Tibial nerve (tissue), 4 donors: Measurements from ENCODE around the gene LIN37. TPM values are rescaled to one million over a fixed set of nuclear protein-coding genes. Genes with fewer than 3 reads are reported as not detected.

Experiments
- DNase-seq, 2 donors: peaks; one replicate each; pipeline ENCODE4 v3.0.0-alpha.2; 2019; ENCODE audit warnings: low spot score in 2 of 2
- H3K27ac ChIP-seq, 4 donors: fragments of 200-600 bp; sonication (generic) in 3 of 4; one replicate each; pipeline ENCODE4 v1.5.1; 2017 to 2019; ENCODE audit warnings: mild to moderate bottlenecking in 1 of 4
- H3K27me3 ChIP-seq, 2 donors: fragments of 200-600 bp; sonication (generic) in 1 of 2; one replicate each; pipeline versions ENCODE4 v1.5.1 to v1.6.0; 2017 to 2019
- H3K36me3 ChIP-seq, 3 donors: fragments of 200-600 bp; sonication (generic); one replicate each; pipeline ENCODE4 v1.5.1; 2018 to 2019
- H3K4me1 ChIP-seq, 4 donors: fragments of 200-600 bp; sonication (generic) in 3 of 4; one replicate each; pipeline ENCODE4 v1.5.1; 2017 to 2019
- H3K4me3 ChIP-seq, 4 donors: fragments of 200-600 bp; sonication (generic) in 3 of 4; one replicate each; pipeline ENCODE4 v1.5.1; 2017 to 2019; ENCODE audit warnings: mild to moderate bottlenecking in 1 of 4, moderate library complexity in 1 of 4
- H3K9me3 ChIP-seq, 4 donors: fragments of 200-600 bp; sonication (generic) in 3 of 4; one replicate each; pipeline ENCODE4 v1.5.1; 2017 to 2019
- EP300 ChIP-seq, 2 donors: sonication (generic); formaldehyde crosslinking; IDR thresholded peaks; one replicate each; pipeline ENCODE4 v1.6.1; 2017; ENCODE audit warnings: antibody characterized with exemption in 2 of 2, mild to moderate bottlenecking in 1 of 2
- POLR2A ChIP-seq, 2 donors: fragments of 450-650 bp; IDR thresholded peaks; one replicate each; pipeline ENCODE4 v1.6.1; 2017; ENCODE audit warnings: antibody characterized with exemption in 2 of 2, mild to moderate bottlenecking in 2 of 2, moderate library complexity in 2 of 2
- WGBS, 2 donors: methylation state at CpG; one replicate each; pipeline ENCODE4 v1.1.5; 2018; 5-methylcytosine and 5-hydroxymethylcytosine counted together
- total RNA-seq, 4 donors: library from RNA; depleted of rRNA; stranded (reverse); fragments of >200 nt; gene quantifications; one replicate each; pipeline ENCODE4 v1.1.0, GENCODE V29; 2016
- TF ChIP-seq, protein P1 (sequence below), 5 experiments: fragments of 200-600 bp in 3 of 5; fragments of 450-650 bp in 2 of 5; sonication (generic) in 3 of 5; IDR thresholded peaks; one replicate each; pipeline ENCODE4 v1.5.1; 2016 to 2019; ENCODE audit warnings: antibody characterized with exemption in 5 of 5, mild to moderate bottlenecking in 3 of 5, moderate library complexity in 2 of 5

LIN37 gene
- total RNA-seq, 4 donors from 2014 or later: 18.1 to 32.7 (median 20.6) TPM

DNA sequence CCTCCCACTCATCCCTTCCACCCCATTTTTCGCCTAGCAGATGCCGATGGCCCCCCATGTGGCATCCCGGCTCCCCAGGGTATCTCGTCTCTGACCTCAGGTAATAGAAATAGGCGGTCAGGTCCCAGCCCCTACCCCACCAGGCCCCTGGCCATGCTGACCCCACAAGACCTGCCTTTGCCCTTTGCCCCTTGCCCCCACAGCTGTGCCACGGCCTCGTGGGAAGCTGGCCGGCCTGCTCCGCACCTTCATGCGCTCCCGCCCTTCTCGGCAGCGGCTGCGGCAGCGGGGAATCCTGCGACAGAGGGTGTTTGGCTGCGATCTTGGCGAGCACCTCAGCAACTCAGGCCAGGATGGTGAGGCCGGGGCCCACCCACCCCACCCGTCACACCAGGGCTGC, 32.3 kb downstream of the LIN37 start:
- DNase-seq: no peak
- 89 to 92% methylated on average over 20 of the region's 20 CpGs for WGBS, 2 donors
- Histone ChIP-seq H3K4me1 (peaks cover 0 to 20% (median 11%) of the 10 kb centered on the region in 4 donors), H3K4me3 (no peak overlapping the region), H3K27ac (no peak overlapping the region), H3K9me3 (no peaks in the 10 kb centered on the region), H3K36me3 (peaks cover 0 to 84% (median 0%) of the 10 kb centered on the region in 3 donors), H3K27me3 (no peaks in the 10 kb centered on the region)
- no peak for TF ChIP-seq POLR2A (IDR thresholded peaks at IDR 0.05)
- TF ChIP-seq, protein P1, sequence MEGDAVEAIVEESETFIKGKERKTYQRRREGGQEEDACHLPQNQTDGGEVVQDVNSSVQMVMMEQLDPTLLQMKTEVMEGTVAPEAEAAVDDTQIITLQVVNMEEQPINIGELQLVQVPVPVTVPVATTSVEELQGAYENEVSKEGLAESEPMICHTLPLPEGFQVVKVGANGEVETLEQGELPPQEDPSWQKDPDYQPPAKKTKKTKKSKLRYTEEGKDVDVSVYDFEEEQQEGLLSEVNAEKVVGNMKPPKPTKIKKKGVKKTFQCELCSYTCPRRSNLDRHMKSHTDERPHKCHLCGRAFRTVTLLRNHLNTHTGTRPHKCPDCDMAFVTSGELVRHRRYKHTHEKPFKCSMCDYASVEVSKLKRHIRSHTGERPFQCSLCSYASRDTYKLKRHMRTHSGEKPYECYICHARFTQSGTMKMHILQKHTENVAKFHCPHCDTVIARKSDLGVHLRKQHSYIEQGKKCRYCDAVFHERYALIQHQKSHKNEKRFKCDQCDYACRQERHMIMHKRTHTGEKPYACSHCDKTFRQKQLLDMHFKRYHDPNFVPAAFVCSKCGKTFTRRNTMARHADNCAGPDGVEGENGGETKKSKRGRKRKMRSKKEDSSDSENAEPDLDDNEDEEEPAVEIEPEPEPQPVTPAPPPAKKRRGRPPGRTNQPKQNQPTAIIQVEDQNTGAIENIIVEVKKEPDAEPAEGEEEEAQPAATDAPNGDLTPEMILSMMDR (IDR thresholded peaks at IDR 0.05): no peak
- TF ChIP-seq EP300 (IDR thresholded peaks at IDR 0.05): no peak

DNA sequence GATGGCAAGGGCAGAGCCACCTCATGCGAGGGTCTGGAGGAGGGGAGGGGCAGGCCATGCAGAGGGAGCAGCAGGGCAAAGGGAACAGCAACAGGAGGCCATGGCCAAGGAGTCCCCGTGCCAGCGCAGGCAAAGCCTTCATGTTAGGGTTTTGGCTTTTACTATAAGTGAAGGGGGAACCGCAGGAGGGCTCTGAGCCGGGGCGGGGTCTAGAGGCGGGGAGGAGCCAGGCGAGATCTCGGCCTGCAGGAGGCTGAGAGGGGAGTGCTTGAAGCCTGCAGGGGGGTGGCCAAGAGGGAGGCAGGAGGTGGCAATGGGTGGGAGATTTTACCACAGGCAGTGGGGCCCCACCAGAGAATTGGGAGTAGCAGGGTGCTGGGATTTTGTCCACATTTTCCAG, 33.3 kb downstream of the LIN37 start:
- no peak overlapping the region for H3K27ac ChIP-seq
- no peaks in the 10 kb centered on the region for H3K27me3 ChIP-seq
- TF ChIP-seq EP300 (IDR thresholded peaks at IDR 0.05) (no peak), POLR2A (IDR thresholded peaks at IDR 0.05) (no peak)
- TF ChIP-seq, protein P1 (IDR thresholded peaks at IDR 0.05): no peak
- H3K4me1 ChIP-seq: peaks cover 0 to 11% (median 2%) of the 10 kb centered on the region in 4 donors
- peaks cover 0 to 93% (median 0%) of the 10 kb centered on the region in 3 donors for H3K36me3 ChIP-seq
- no peak for DNase-seq
- no peaks in the 10 kb centered on the region for H3K9me3 ChIP-seq
- no peak overlapping the region for H3K4me3 ChIP-seq
- WGBS, 2 donors: 73 to 75% methylated on average over 9 of the region's 9 CpGs

DNA sequence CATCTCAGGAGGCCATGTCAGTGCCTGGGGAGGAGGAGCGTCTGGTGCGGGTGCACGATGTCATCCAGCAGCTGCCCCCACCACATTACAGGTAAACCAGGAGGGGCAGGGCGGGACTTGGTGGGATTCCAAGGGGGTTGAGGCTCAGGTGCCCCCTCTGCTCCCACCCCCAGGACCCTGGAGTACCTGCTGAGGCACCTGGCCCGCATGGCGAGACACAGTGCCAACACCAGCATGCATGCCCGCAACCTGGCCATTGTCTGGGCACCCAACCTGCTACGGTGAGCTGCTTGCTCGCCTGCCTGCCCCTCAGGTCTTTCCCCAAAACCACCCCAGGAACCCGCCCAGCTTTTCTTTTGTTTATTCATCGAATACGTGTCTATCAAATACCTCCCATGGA, 34.2 kb downstream of the LIN37 start:
- Histone ChIP-seq H3K36me3 (peaks cover 0 to 100% (median 0%) of the 10 kb centered on the region in 3 donors), H3K4me3 (no peak overlapping the region), H3K27ac (no peak overlapping the region), H3K4me1 (peaks cover 0 to 2% (median 0%) of the 10 kb centered on the region in 4 donors), H3K27me3 (no peaks in the 10 kb centered on the region), H3K9me3 (no peaks in the 10 kb centered on the region)
- TF ChIP-seq POLR2A (IDR thresholded peaks at IDR 0.05) (no peak), EP300 (IDR thresholded peaks at IDR 0.05) (no peak)
- TF ChIP-seq, protein P1 (IDR thresholded peaks at IDR 0.05): no peak
- WGBS, 2 donors: 91 to 97% methylated on average over 10 of the region's 12 CpGs
- DNase-seq: no peak

DNA sequence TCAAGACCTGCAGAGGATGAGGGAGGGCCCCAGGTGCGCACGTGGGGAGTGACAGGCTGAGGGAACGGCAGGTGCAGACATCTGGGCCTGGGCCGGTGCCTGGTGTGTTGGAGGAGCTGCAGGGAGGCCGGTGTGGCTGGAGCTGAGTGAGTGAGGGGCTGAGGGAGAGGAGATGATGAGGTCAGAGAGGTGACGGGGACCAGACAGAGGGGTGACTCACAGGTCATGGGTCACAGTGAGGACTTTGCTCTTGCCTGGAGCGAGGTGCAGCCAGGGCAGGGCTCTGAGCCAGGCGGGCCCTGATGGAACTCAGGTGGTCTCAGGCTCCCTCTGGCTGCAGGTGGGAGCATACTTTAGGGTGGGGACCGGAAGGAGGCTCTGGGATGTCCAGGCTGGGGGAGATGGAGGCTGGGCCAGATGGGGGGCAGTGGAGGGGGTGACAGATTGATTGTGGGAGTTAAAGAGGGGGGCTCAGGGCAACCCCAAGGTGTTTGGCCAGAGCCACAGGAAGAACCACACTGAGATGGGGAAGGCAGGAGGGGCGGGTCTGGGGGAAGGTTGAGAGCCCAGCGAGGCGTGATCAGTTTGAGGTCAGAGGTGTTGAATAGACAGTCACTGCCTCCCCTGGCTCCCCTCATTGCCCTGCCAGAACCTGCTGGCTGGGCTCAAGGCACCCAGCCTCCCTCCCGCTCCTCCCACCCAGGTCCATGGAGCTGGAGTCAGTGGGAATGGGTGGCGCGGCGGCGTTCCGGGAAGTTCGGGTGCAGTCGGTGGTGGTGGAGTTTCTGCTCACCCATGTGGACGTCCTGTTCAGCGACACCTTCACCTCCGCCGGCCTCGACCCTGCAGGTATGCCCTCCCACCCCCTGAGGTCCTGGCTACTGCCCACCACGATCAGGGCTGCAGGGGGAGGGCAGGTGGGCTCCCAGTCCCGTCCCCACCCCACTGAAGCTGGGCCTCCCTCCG, 35.4 kb downstream of the LIN37 start:
- 77 to 79% methylated on average over 20 to 25 of the region's 28 CpGs for WGBS, 2 donors

More for the DNA sequence above, 35.4 kb downstream of the LIN37 start:
- Histone ChIP-seq H3K4me3 (no peak overlapping the region), H3K9me3 (no peaks in the 10 kb centered on the region), H3K4me1 (no peaks in the 10 kb centered on the region), H3K27me3 (no peaks in the 10 kb centered on the region), H3K36me3 (peaks cover 0 to 96% (median 0%) of the 10 kb centered on the region in 3 donors), H3K27ac (no peak overlapping the region)
- TF ChIP-seq, protein P1 (IDR thresholded peaks at IDR 0.05): no peak
- TF ChIP-seq EP300 (IDR thresholded peaks at IDR 0.05) (no peak), POLR2A (IDR thresholded peaks at IDR 0.05) (no peak)
- no peak for DNase-seq
